Measurements from ENCODE around the gene STXBP6. TPM values are rescaled to one million over a fixed set of nuclear protein-coding genes. Genes with fewer than 3 reads are reported as not detected.

The STXBP6 gene
- polyA plus RNA-seq, 4 donors = 6.8 to 9.0 (median 8.7) TPM

GRCh38 chr14:25019892-25020291 lies 30.1 kb downstream of the STXBP6 start:
- no peak for DNase-seq (ENCODE audit: low read depth in 4 of 4, low spot score in 2 of 4)

DNA sequence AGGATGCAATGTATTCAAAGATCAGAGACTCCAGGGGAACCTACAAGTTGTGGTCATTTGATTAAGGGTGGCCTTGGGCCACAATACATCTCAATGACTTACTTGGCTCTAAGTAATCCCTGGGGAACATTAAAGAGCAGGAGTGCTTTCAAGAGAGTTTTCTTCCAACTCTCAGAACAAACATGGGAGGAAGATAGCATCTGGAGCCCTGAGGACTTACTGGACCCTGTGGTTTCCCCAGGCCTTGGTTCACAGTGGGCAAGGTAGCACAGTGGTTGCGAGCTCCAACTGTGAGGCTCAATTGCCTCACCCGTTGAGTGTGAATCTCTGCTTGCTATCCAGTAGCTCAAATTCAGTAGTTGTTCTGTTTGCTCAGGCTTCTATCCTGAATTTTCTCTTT lies 32.4 kb downstream of the STXBP6 start:
- DNase-seq (ENCODE audit: low read depth in 4 of 4, low spot score in 2 of 4) = no peak

DNA sequence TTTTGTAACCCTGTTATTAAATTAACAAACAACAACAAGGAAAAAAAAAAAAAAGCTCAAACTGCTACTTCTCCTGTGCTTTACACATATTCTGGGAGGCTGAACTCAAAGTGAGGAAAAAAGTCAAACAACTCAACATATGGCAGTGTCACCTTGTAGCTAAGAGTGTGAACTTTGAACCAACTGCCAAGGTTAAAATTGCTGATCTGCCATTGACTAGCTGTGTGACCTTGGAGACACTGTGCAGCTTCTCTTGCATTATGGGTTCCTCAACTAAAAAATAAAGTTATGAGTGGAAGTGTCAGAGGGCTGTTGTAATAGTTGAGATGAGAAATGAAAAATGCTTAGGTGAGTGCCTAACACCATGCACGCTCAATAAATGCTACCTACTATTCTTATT lies 34.2 kb downstream of the STXBP6 start:
- DNase-seq (ENCODE audit: low read depth in 4 of 4, low spot score in 2 of 4) = no peak

- DNase-seq (ENCODE audit: low read depth in 4 of 4, low spot score in 2 of 4) = no peak
Measured at GRCh38 chr14:25014440-25014839, 35.5 kb downstream of the STXBP6 start.

GRCh38 chr14:25011095-25011494 lies 38.9 kb downstream of the STXBP6 start:
- no peak for DNase-seq (ENCODE audit: low read depth in 4 of 4, low spot score in 2 of 4)

DNA sequence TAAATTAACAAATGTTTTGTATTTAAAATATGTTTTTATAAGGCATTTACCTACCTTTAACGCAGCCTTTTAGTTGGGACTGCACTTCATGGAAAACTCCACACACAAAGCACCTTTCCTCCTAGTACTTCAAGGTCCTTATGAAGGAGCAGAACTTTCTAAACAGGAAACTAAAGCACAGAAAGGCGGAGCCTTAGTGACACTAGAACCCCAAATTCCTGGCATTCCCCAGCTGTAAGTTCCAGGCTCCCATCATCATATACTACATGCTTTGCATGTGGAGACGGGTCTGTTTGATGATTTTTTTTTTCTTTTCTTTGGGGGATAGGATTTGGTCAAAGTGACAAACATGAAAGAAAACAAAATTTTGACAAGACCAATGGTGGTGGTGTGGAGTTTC lies 39.5 kb downstream of the STXBP6 start:
- DNase-seq (ENCODE audit: low read depth in 4 of 4, low spot score in 2 of 4) = no peak

DNA sequence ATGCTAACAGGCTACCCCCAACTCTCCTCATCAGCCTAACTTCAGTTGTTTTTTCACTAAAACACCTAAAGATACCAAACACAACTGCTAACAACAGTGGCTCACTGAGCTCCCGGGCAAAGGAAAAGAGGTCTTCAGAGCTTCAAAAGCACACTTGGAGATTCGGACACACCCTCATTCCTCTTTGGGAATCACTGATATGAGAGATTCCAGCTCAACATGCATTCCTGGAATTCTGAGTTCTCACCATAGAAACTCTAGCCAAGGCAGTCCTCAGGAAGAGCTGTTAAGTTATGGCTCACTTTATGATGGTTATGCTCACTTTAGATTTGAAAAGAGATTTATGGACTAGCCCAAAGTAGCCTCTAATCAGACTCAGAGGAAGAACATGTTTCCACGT lies 40.1 kb downstream of the STXBP6 start:
- no peak for DNase-seq (ENCODE audit: low read depth in 4 of 4, low spot score in 2 of 4)

- no peak for DNase-seq (ENCODE audit: low read depth in 4 of 4, low spot score in 2 of 4)
Measured at GRCh38 chr14:25007832-25008231, 42.1 kb downstream of the STXBP6 start.

DNA sequence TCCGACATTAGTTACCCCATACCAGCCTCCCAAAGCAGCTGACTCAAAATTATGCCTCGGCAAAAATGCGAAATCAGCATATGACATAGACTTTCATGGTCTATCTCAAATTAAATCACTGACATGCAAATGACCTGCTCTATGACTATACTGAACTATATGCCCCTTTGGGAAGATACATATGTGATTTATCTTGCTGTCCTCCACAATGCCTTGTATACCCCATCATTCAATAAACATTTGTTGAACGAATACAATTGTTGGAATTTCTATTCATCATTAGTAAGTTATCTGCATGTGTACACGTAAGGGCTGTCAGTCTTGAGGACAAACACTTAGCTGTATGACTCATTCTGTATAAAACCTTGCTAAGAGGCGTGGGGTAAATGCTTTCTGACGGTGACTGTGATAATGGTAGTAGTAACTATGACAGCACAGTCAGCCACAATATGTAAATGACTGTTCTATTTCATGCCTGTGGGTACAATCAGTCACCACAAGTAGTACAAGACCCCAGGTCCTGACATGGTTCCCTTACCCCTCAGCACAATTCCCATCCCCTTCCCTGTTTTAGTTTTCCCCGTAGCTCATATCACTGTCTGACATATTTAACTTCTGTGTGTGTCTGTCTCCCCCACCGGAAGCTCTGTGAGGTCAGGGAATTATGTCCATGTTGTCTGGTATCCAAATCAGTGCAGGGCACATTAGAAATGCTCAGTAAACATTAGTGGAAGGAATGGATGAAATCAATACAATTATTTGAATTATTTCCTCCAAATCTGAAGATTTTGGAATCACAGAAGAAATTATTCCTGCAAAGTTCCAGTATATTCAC lies 42.8 kb downstream of the STXBP6 start:
- no peak for DNase-seq (ENCODE audit: low read depth in 4 of 4, low spot score in 2 of 4)

DNA sequence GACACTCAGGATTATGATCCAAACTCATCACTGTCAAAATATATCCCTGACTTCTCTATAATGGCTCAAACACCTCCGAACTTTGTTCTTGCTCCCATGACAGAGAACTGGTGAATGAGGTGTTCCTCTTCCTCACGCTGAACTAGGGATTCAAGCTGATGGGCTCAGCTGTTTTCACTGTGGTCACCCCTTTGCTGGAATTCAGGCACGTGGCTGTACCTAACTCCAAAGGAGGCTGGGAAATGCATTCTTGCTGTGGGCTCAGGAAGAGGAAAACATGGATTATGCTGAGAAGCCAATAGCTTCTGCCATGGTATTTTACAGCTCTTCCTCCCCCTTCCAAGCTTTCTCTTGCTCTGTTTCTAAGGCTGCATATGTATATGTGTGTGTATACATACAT lies 43.9 kb downstream of the STXBP6 start:
- DNase-seq (ENCODE audit: low read depth in 4 of 4, low spot score in 2 of 4) = no peak

GRCh38 chr14:25004389-25004809 lies 45.5 kb downstream of the STXBP6 start:
- no peak for DNase-seq (ENCODE audit: low read depth in 4 of 4, low spot score in 2 of 4)

DNA sequence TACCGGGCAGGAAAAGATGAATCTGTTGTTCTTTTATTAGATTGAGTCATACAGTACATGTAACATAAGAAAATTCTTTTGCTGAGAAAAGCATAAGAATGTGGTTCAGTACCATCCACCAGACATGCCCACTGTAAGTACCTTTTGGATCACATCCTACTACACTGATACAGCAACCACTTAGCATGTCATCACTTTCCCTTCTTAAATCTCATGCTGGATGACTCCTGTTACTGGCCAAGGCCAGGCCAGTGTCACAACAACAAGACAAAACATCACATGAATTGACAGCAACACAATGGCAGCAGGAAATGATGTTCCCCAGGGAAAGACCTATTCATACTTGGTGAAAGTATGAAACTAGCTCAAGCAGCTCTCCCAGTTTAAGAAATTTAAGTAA lies 46.4 kb downstream of the STXBP6 start:
- no peak for DNase-seq (ENCODE audit: low read depth in 4 of 4, low spot score in 2 of 4)

DNA sequence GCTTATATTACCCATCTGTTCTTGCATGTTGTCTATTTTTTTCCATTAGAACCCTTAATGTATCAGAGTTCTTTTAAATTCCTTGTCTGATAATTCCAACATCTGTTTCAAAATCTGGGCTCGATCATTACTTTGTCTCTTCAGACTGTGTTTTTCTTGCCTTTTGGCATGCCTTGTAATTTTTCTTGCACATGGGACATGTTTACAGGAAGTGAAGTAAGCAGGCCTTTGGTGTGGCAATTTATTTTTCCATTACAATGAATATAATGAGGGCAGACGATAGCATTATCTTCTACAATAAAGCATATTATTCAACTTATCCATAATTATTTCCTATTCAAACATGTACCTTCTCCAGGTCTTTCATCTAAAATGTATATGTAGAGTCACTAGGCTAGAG lies 48.3 kb downstream of the STXBP6 start:
- no peak for DNase-seq (ENCODE audit: low read depth in 4 of 4, low spot score in 2 of 4)

GRCh38 chr14:25001156-25001555 lies 48.8 kb downstream of the STXBP6 start:
- DNase-seq (ENCODE audit: low read depth in 4 of 4, low spot score in 2 of 4) = no peak

- no peak for DNase-seq (ENCODE audit: low read depth in 4 of 4, low spot score in 2 of 4)
Measured at GRCh38 chr14:24999157-24999556, 50.8 kb downstream of the STXBP6 start.

DNA sequence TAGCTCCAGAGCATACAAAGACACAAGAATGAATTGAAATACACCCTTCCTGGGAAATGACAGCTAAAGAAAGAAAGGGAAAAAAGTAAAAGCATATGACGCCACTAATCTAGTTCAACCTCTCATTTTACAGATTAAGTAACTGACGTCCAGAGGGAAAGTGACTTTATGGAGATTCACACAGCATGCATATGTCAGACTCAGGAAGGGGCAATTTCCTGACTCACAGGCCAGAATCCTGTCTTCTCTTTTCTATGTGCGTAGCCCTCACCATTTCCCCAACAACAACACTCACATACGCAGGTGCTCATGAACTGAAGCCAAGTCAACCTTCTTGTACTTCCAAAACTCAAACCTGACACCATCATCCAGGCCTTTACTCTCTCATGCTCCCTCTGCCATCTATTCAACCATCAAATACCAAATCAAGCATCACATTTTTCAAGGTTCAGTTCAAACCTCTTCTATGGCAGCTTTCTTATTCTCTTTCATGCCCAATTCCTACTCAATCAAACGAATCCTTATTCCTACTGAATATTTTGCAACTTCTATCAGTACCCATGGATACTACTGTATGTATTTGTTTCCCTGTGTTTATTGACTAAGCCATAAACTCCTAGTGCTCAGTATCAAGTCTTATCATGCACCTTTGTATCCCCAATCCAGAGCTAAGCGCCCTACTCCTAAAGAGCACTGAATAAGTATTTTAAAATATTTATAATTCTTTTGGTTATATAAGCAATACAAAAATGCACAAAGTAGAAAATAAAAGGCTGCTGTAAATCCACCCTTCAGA lies 52.8 kb downstream of the STXBP6 start:
- no peak for DNase-seq (ENCODE audit: low read depth in 4 of 4, low spot score in 2 of 4)

DNA sequence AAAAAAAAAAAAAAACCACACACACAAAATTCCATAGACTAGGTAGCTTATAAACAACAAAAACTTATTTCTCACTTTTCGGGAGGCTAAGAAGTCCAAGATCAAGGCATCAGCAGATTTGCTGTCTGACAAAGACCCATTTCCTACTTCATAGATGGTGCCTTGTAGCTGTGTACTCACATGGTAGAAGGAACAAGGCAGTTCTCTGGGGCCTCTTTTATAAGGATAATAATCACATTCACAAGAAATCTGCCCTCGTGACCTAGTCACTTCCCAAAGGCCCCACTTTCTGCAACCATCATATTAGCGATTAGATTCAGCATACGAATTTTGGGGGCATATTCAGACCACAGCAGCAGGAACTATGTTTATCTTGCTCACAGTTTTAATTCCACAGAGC lies 54.9 kb downstream of the STXBP6 start:
- DNase-seq (ENCODE audit: low read depth in 4 of 4, low spot score in 2 of 4) = no peak

DNA sequence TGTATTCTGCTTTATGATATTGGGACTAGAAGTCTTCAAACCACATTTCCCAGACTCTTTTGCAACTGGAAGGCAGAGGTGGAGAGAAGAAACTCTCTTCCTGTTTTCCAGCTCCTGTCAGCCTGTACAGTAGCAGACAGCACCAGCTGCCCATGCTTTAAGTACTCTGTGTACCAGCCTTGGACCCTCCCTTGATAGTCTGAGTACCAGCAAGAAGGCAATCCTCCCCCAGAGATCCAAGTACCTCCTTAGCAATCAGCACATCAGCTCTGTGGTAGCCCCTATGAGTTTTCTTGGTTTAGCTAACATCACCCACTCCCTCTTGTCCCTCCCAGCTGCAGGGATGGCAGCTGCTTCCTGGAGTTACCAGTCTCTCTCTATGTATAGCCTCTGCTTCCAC lies 56.3 kb downstream of the STXBP6 start:
- no peak for DNase-seq (ENCODE audit: low read depth in 4 of 4, low spot score in 2 of 4)

GRCh38 chr14:24992624-24993360 lies 57.2 kb downstream of the STXBP6 start:
- DNase-seq (ENCODE audit: low read depth in 4 of 4, low spot score in 2 of 4) = no peak

GRCh38 chr14:24991821-24992220 lies 58.1 kb downstream of the STXBP6 start:
- no peak for DNase-seq (ENCODE audit: low read depth in 4 of 4, low spot score in 2 of 4)

DNA sequence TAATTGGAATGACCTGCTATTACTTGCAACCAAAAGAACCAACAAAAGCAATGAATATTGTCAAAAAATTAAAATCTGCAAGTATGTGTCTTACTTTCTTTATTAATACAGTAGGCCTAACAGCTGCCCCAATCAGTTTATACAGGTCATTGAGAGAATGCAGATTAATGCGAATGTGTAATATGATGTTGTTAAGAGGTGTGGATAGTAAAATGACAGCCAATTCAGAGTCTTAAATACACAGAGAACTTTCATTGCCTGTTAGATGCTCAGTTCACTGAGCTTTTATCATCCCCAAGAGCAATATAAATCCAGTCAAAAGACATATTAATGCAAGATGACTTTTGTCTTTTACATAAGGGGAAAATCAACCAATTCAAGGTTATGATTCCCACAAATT lies 58.7 kb downstream of the STXBP6 start:
- no peak for DNase-seq (ENCODE audit: low read depth in 4 of 4, low spot score in 2 of 4)
